ENCODE measurements around the gene CPN1. TPM values are rescaled to one million over a fixed set of nuclear protein-coding genes. Genes with fewer than 3 reads are reported as not detected.

Gene CPN1
- total and polyA plus RNA-seq, 2 of the 8 experiments (the other 6 are each of a cell fraction or from before 2014, with no cell fraction given): 0.15 to 0.20 TPM

DNA sequence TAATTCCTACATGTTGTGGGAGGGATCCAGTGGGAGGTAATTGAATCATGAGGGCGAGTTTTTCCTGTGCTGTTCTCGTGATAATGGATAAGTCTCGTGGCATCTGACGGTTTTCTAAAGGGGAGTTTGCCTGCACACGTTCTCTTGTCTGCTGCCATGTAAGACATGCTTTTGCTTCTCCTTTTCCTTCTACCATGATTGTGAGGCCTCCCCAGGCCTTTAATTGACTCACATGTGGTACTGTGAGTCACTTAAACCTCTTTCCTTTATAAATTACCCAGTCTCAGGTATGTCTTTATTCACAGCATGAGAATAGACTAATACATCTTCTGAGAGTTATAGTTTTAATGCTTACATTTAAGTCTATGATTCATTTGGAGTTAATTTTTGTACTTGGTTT, 22.6 kb upstream of the CPN1 start (continued):
- no peak for TF ChIP-seq CREB1 (IDR thresholded peaks at IDR 0.05)

DNA sequence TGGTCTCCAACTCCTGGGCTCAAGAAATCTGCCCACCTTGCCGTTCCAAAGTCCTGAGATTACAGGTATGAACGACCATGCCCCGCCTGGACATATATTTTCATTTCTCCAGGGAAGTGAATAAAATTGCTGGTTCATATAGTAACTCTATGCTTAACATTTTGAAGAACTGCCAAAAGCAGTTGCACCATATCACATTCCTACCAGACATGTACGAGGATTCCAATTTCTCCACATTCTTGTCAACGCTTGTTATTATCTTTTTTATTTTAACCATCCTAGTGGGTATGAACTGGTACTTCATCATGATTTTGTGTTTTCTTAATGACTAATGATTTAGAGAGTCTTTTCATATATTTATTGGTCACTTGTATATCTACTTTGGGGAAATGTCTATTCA, 21.9 kb upstream of the CPN1 start:
- Histone ChIP-seq H4K8ac (ENCODE audit: extremely low read depth, insufficient read depth, low read length) (no peak overlapping the region), H3K4me1 (replicated peaks in 1 of 4; ENCODE audit: control insufficient read depth in 3 of 4, insufficient read depth in 4 of 4, low read length in 3 of 4) (peaks cover 0 to 4% (median 0%) of the 10 kb centered on the region in 4 experiments; a peak in 2 of 7 replicates), H3K56ac (replicated peaks; ENCODE audit: insufficient read length, low read depth, low read length) (no peak overlapping the region), H4K91ac (replicated peaks; ENCODE audit: insufficient read length, low read length) (no peak overlapping the region), H4K20me1 (replicated peaks in 1 of 2; ENCODE audit: control insufficient read depth in 1 of 2, insufficient read depth in 2 of 2, low read length in 2 of 2) (no peaks in the 10 kb centered on the region), H2AK5ac (ENCODE audit: low read depth, low read length) (no peak overlapping the region), H3K27ac (ENCODE audit: low read depth, low read length) (no peak overlapping the region), H3K4ac (replicated peaks; ENCODE audit: insufficient read length, low read depth, low read length) (no peak overlapping the region), H2BK20ac (ENCODE audit: low read length) (no peak overlapping the region), H3K23ac (ENCODE audit: insufficient read length) (no peak overlapping the region), H3K18ac (ENCODE audit: extremely low read depth, low read length) (no peak overlapping the region), H3K79me1 (ENCODE audit: low read depth, low read length) (no peaks in the 10 kb centered on the region), H3K4me2 (ENCODE audit: insufficient read depth in 1 of 2, low read depth in 2 of 2, low read length in 2 of 2) (no peak overlapping the region), H3K23me2 (ENCODE audit: low read depth, low read length) (no peaks in the 10 kb centered on the region), H2BK5ac (ENCODE audit: low read depth, low read length) (no peak overlapping the region), H4K5ac (ENCODE audit: insufficient read length, low read depth, low read length) (no peak overlapping the region), H3K27me3 (replicated peaks in 1 of 4; ENCODE audit: control insufficient read depth in 3 of 4, extremely low read depth in 1 of 4, insufficient read depth in 3 of 4, low read length in 3 of 4) (no peaks in the 10 kb centered on the region), H2BK15ac (ENCODE audit: low read length) (no peak overlapping the region), H3K4me3 (ENCODE audit: extremely low read depth in 1 of 4, insufficient read depth in 2 of 4, low read depth in 3 of 4, low read length in 4 of 4) (no peak overlapping the region), H2BK12ac (ENCODE audit: low read depth, low read length) (no peak overlapping the region), H2AFZ (ENCODE audit: low read length) (no peak overlapping the region), H3K9ac (replicated peaks in 1 of 4; ENCODE audit: extremely low read depth in 1 of 4, low read depth in 3 of 4, low read length in 3 of 4) (no peak overlapping the region), H3K14ac (ENCODE audit: insufficient read length) (no peak overlapping the region), H3K79me2 (ENCODE audit: control insufficient read depth in 1 of 2, insufficient read depth in 2 of 2, low read length in 2 of 2) (no peaks in the 10 kb centered on the region), H3K9me3 (ENCODE audit: insufficient read depth in 2 of 2, low read depth in 1 of 2, low read length in 1 of 2) (peaks cover 0 to 3% of the 10 kb centered on the region in 2 experiments; a peak in 1 of 4 replicates), H2BK120ac (replicated peaks; ENCODE audit: low read depth, low read length) (no peak overlapping the region), H3K36me3 (ENCODE audit: control insufficient read depth in 2 of 4, insufficient read depth in 4 of 4, low read length in 3 of 4) (no peaks in the 10 kb centered on the region)
- DNase-seq (ENCODE audit: low read depth in 1 of 2, low spot score in 2 of 2) (no peak), FAIRE-seq (no peak)
- POLR2A ChIA-PET (ENCODE audit: partially characterized antibody): no interaction called here
- WGBS, 2 experiments (ENCODE audit: extremely low coverage in 1 of 2, insufficient coverage in 1 of 2, insufficient read length in 1 of 2, insufficient replicate concordance in 2 of 2, low coverage in 1 of 2, low lambda C conversion rate in 2 of 2, missing lambda C conversion rate in 1 of 2): 87% methylated on average over 5 of the region's 5 CpGs; no CpG with 5 or more reads in 1 of the 2 experiments
- CTCF ChIA-PET (ENCODE audit: partially characterized antibody): no interaction called here
- no peak for TF ChIP-seq NANOG (IDR thresholded peaks at IDR 0.05; ENCODE audit: insufficient read depth, low read depth, low read length, poor library complexity, severe bottlenecking)
- TF ChIP-seq EP300 (IDR thresholded peaks at IDR 0.05; ENCODE audit: borderline replicate concordance in 1 of 2, low read depth in 2 of 2, low read length in 2 of 2): no peak
- no peak for TF ChIP-seq KDM5A (IDR thresholded peaks at IDR 0.05; ENCODE audit: low read length)
- no peak for TF ChIP-seq BRCA1 (IDR thresholded peaks at IDR 0.05; ENCODE audit: low read depth, low read length)
- TF ChIP-seq EZH2 (IDR thresholded peaks at IDR 0.05; ENCODE audit: low read depth, low read length, severe bottlenecking): no peak
- no peak for TF ChIP-seq SIRT6 (IDR thresholded peaks at IDR 0.05; ENCODE audit: low read length)
- TF ChIP-seq MAFK (IDR thresholded peaks at IDR 0.05; ENCODE audit: low read depth, low read length): no peak
- TF ChIP-seq, protein P1, sequence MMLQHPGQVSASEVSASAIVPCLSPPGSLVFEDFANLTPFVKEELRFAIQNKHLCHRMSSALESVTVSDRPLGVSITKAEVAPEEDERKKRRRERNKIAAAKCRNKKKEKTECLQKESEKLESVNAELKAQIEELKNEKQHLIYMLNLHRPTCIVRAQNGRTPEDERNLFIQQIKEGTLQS (IDR thresholded peaks at IDR 0.05; ENCODE audit: insufficient read depth, low read depth, low read length): no peak
- TF ChIP-seq SP1 (IDR thresholded peaks at IDR 0.05; ENCODE audit: low read depth, low read length): no peak
- no peak for TF ChIP-seq JUN (IDR thresholded peaks at IDR 0.05; ENCODE audit: low read depth, low read length)
